Esophagus mucosa (tissue), 1 donor: ENCODE results near the gene IRAK1BP1. TPM values are rescaled to one million over a fixed set of nuclear protein-coding genes. Genes with fewer than 3 reads are reported as not detected.
"Not testable (repeated sequence)": the region's sequence is repeated elsewhere in the genome, so short reads cannot be mapped to it uniquely, and the experiment has no call there.

Experiments used
- ATAC-seq: fragments of 200-7000 bp; cut with Tn5 transposase; one replicate; pipeline ENCODE4 v1.9.1; 2020
- total RNA-seq: library from RNA; stranded (reverse); gene quantifications from one replicate; pipeline ENCODE4 v1.2.4, GENCODE V29; 2023
- donor health status: DM: yes; HTN: yes; CAD: no.

Gene IRAK1BP1, protein sequence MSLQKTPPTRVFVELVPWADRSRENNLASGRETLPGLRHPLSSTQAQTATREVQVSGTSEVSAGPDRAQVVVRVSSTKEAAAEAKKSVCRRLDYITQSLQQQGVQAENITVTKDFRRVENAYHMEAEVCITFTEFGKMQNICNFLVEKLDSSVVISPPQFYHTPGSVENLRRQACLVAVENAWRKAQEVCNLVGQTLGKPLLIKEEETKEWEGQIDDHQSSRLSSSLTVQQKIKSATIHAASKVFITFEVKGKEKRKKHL
- 2.7 TPM for total RNA-seq

GRCh38 chr6:78867370-78868040, at the start of gene IRAK1BP1:
IRAK1BP1 (plus strand) TSS chr6:78867551; CDS start chr6:78867577, 26 bp downstream.
- peak; percentile 97 for ATAC-seq

DNA sequence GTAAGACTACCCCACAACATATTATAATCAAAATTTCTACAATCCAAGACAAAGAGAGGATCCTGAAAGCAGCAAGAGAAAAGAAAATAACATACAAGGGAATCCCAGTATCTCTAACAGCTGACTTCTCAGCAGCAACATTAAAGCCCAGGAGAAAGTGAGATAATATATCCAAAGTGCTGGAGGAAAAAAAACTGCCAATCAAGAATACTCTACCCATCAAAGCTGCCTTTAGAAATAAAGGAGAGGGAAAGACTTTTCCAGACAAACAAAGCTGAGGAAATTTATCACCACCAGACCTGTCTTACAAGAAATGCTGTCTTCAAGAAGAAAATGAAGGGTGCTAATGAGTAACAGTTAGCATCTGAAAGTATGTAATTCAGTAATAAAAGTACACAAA, 43.3 kb upstream of the IRAK1BP1 start:
- no peak for ATAC-seq

DNA sequence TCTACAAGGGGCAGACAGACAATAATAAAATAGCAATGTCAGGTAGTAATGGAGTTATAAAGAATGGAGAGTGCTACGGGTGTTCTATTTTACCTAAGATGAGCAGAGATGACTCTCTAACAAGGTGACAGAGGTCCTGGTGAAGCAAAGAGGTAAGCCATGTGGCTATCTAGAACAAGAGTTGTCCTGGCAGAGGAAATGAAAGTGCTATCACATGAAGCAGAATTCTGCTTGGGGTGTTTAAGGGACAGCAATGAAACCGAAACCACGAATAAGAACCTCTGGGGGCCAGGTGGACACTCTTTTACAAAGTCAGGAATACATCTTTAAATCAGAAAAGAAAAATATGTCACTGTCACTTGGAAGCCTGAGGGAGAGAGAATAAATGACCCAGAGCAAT, 37.9 kb upstream of the IRAK1BP1 start:
- ATAC-seq: no peak

GRCh38 chr6:78830805-78831204, 36.5 kb upstream of the IRAK1BP1 start:
- no peak for ATAC-seq

DNA sequence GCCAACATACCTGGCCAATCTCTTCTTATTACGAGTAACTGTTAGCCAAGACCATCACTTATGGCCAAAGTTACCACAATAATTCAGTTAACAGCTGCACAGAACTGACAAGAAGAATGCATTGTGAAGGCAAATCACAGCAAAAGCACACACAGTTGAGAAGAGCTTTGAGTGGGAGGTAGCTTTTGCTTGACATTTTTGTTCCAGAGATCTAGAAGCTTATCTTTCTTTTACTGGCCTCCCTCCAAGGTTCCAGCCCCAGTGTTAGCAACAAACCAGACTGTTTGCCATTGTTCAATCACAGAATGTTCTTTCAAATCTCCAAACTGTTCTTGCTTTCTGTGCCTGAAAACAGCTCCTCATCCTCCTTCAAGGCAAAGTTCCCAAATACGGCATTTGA, 35.9 kb upstream of the IRAK1BP1 start:
- ATAC-seq: no peak

GRCh38 chr6:78832091-78832808, 35.1 kb upstream of the IRAK1BP1 start:
- no peak for ATAC-seq

GRCh38 chr6:78835817-78836216, 31.5 kb upstream of the IRAK1BP1 start:
- ATAC-seq: no peak

- no peak for ATAC-seq
Observed at GRCh38 chr6:78836598-78836997, 30.8 kb upstream of the IRAK1BP1 start.

DNA sequence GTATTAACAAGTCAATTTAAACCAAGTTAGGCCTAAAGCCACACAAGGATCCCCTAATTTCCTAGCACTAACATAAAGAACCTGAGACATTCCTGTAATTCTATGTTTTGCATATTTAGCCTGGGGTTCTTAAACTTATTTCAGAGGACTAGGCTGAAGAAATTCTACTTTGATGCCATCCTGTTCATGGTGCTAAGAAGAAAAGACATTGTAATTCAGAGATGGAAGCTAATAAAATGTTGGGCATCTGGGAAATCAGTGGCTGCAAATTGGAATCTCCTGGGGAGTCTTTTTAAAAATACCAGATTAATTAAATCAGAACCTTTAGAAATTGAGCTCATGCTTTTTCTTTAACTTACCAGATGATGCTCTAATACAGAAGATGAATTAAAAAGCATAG, 26.2 kb upstream of the IRAK1BP1 start:
- no peak for ATAC-seq

DNA sequence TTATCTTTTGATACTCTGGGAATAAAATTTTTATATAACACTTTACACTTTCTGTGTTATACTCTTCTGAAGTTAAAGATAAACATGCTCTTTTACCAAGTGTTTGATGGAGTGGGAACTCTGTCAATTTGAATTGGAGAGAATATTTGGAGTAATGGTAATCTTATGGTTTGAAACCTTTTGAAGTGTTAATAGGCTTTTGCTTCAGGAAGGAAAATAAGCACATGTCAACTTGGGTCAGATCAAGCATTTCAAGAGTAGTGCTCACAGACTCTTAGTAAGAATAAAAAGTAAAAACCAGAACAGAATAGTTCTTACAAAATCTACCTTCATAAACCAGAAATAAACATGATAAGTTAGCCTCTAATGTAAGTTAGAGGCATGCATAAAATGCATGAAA, 24.4 kb upstream of the IRAK1BP1 start:
- ATAC-seq: no peak

GRCh38 chr6:78844899-78845298, 22.5 kb upstream of the IRAK1BP1 start:
- ATAC-seq: no peak

DNA sequence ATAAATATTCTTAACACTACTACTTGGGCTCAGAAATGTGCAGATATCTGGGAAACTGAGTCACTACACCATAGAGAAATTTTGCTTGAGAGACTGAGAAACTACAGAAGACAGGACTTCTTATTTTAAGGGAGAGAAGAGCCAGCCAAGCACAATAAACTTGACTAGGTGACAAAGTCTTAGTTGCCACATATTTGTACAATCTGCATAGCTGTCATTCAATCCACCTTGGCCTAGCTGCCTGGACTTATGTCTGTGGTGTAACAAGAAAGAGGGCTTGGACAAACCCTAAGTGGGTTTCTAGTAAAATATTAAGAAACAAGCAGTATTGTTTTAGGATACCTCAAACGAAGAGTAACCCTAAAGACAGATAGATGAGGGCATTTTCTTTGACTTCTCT, 21.8 kb upstream of the IRAK1BP1 start:
- ATAC-seq: no peak

- no peak for ATAC-seq
Observed at GRCh38 chr6:78850621-78851020, 16.7 kb upstream of the IRAK1BP1 start.

DNA sequence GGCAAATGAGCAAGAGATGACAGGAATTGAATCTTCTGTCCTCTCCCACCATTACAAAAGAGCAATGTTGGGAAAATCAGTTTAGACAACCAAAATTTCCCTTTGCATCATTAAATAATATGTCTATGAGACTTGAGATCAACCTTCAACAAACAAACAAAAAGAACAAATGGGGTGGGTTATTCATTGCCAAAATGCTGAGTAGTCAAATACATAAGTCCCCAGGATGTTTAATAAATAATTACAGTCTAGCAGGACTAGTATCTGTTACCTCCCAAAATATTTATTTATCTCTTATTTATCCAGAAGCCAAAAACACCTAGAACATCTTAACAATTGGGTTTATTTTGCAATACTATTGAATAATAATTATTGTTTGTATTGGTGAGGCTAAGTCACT, 16.2 kb upstream of the IRAK1BP1 start:
- ATAC-seq: no peak

DNA sequence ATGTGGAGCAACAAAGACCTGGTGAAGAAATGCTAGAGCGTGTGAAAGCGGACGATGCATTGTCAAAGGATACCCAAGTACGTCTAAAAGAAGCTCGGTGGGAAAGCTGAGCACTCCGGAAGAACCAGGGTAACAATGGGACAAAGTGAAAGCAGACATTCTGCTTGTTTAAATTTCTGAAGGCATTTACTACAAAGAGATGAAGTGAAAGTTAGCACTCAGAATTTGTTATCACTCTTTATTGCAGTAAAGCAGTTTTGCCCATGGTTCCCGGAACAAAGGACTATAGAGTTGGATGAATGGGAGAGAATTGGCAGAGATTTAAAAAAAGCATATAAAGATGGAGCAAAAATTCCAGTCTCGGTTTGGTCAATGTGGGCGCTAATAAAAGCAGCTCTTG, 12.8 kb upstream of the IRAK1BP1 start:
- ATAC-seq: no peak

DNA sequence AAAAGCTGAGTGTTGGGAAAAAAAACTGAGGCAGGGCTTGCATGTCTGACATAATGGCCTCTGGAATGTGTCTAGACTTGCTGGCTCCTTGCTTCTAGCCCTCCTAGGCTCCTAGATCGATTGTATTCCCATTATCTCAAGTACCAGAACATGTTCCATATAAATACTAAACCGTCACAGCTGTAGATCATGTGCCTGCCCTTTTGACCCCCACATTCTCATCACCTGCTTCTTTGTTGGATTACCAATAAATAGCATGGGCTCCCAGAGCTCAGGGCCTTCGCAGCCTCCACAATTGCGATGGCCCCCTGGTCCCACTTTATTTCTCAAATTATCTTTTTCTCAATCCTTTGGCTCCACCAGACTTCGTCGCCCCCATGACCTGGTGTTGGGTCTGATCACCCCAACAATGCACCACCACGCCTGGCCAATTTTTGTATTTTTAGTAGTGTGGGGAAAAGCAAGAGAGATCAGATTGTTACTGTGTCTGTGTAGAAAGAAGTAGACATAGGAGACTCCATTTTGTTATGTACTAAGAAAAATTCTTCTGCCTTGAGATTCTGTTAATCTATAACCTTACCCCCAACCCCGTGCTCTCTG, 8.9 kb upstream of the IRAK1BP1 start:
- not testable (repeated sequence) for ATAC-seq

DNA sequence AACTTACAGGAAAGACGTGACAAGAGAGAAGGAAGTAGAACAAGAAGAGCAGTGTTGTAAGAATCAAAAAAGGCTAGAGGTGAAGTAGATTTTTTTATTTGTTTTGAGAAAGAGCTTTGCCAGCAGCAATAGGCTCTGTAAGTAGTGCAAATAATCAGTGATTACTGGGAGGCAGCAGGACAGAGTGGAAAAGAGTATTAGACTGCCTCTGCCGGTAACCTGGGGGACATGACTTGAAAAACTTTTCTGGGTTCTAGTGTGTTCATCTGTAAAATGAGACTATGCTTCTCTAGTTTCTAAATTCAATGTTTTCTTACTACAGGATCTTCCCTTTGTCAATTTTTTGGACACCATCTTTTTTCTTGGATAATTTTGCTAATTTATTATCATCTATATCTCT, 5.8 kb upstream of the IRAK1BP1 start:
- no peak for ATAC-seq

- ATAC-seq: no peak
Observed at GRCh38 chr6:78863576-78863975, 3.8 kb upstream of the IRAK1BP1 start.

DNA sequence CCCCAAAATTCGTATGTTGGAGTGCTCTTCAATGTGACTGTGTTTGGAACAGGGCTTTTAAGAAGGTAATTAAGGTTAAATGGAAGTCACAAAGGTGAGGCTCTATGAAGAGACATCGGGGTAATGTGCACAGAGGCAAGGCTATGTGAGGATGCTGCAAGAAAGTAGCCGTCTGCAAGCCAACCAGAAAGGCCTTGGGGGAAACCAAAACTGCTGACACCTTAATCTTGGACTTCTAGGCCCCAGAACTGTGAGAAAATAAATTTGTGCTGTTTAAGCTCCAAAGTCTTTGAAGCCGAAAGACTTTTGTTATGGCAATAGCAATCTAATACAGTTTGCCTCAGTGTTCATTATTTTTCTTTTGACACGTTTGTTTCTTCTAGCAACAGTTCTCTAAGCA, 2.4 kb upstream of the IRAK1BP1 start:
- ATAC-seq: no peak

GRCh38 chr6:78867020-78867369, 356 bp upstream of the IRAK1BP1 start:
- ATAC-seq: peak; percentile 18

GRCh38 chr6:78868116-78868515, 765 bp downstream of the IRAK1BP1 start:
- no peak for ATAC-seq

DNA sequence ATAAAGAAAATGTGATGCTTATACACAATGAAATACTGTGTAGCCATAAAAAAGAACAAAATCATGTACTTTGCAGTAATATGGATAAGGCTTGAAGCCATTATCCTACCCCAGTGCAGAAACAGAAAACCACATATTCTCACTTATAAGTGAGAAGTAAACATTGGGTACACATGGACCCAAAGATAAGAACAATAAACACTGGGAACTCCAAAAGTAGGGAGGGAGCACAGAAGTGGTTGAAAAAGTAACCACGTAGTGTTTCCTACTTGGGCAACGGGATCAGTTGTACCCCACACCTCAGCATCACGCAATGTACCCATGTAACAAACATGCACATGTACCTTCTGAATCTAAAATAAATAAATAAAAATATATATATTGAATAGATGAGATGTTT, 8.2 kb downstream of the IRAK1BP1 start:
- ATAC-seq: no peak

DNA sequence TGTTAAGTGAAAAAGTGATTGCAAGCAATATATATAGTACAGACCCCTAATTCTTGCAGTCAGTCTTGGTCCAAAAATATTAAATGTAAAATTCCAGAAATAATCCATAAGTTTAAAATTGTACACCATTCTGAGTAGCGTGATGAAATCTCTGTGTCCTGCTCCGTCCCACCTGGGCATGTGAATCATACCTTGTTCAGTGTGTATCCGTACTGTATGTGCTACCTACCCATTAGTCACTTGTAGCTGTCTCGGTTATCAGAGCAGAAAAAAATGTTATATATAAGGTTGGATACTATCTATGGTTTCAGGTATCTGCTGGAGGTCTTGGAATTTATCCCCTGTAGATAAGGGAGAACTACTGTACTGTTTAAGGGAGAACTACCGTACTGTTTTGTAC, 16.3 kb downstream of the IRAK1BP1 start:
- ATAC-seq: no peak

DNA sequence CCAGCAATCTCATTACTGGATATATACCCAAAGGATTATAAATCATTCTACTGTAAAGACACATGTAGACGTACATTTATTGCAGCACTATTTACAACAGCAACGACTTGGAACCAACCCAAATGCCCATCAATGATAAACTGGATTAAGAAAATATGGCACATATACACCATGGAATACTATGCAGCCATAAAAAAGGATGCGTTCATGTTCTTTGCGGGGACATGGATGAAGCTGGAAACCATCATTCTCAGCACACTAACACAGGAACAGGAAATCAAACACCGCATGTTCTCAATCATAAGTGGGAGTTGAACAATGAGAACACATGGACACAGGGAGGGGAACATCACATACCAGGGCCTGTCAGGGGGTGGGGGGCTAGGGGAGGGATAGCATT, 22.6 kb downstream of the IRAK1BP1 start:
- not testable (repeated sequence) for ATAC-seq
